Peyer's patch (tissue), 4 donors: Measurements from ENCODE around the gene CACNA1S. TPM values are rescaled to one million over a fixed set of nuclear protein-coding genes. Genes with fewer than 3 reads are reported as not detected.

Experiments
- DNase-seq, 3 donors: peaks; one replicate each; pipeline ENCODE4 v3.0.0-alpha.2; 2017 to 2019
- H3K27ac ChIP-seq, 4 donors: fragments of 200-600 bp; sonication (generic); one replicate each; pipeline ENCODE4 v1.5.1; 2016 to 2019
- H3K27me3 ChIP-seq, 2 donors: fragments of 200-600 bp; sonication (generic); one replicate each; pipeline ENCODE4 v1.5.1; 2019
- H3K36me3 ChIP-seq, 3 donors: fragments of 200-600 bp; sonication (generic); one replicate each; pipeline ENCODE4 v1.5.1; 2016 to 2019
- H3K4me1 ChIP-seq, 4 donors: fragments of 200-600 bp; sonication (generic); one replicate each; pipeline ENCODE4 v1.5.1; 2016 to 2019
- H3K4me3 ChIP-seq, 4 donors: fragments of 200-600 bp; sonication (generic); 1 replicate in 3 of 4; 2 replicates in 1 of 4; pipeline ENCODE4 v1.5.1; 2016 to 2019; ENCODE audit warnings: mild to moderate bottlenecking in 1 of 4
- H3K9me3 ChIP-seq, 4 donors: fragments of 200-600 bp; sonication (generic); one replicate each; pipeline ENCODE4 v1.5.1; 2016 to 2019; ENCODE audit warnings: mild to moderate bottlenecking in 1 of 4
- CTCF ChIP-seq, 6 experiments: fragments of 450-650 bp in 4 of 6; fragments of 200-600 bp in 2 of 6; sonication (generic) in 1 of 6; IDR thresholded peaks; one replicate each; pipeline ENCODE4 v1.5.1; 2017 to 2019; ENCODE audit warnings: antibody characterized with exemption in 6 of 6, mild to moderate bottlenecking in 3 of 6, moderate library complexity in 1 of 6
- POLR2A ChIP-seq, 2 donors: fragments of 450-650 bp; IDR thresholded peaks; one replicate each; pipeline ENCODE4 v1.5.1; 2017; ENCODE audit warnings: antibody characterized with exemption in 2 of 2, mild to moderate bottlenecking in 2 of 2, moderate library complexity in 2 of 2
- total RNA-seq, 4 donors: library from RNA; depleted of rRNA; stranded (reverse); fragments of >200 nt; gene quantifications; one replicate each; pipeline ENCODE4 v1.1.0, GENCODE V29; 2016

The CACNA1S gene
- total RNA-seq, 4 donors from 2014 or later: not detected

DNA sequence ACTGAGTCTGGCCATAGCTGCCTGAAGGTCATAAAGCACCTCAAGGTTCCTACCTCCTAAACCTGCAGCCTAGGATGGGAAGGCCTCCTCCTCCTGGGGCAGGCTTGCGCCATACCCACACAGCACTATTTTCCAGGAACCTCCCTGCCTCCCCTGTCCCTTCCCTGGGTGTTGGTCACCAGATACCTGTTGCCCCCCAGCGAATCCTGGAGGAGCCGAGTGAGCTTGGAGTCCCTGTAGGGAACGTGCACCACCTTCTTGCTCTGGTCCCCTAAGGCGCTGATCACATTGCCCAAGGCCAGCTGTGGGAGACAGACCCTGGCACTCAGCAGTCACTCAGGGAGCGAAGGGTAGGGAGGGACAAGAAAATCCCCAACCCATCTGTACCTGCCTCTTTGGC lies 108.1 kb downstream of the CACNA1S start:
- Histone ChIP-seq H3K27me3 (no peaks in the 10 kb centered on the region), H3K36me3 (no peaks in the 10 kb centered on the region), H3K9me3 (no peaks in the 10 kb centered on the region), H3K4me1 (peaks cover 0 to 4% (median 0%) of the 10 kb centered on the region in 4 donors), H3K4me3 (no peak overlapping the region), H3K27ac (no peak overlapping the region)
- DNase-seq: no peak
- no peak for TF ChIP-seq POLR2A (IDR thresholded peaks at IDR 0.05)
- TF ChIP-seq CTCF (IDR thresholded peaks at IDR 0.05): no peak

- Histone ChIP-seq H3K4me1 (peaks cover 0 to 4% (median 0%) of the 10 kb centered on the region in 4 donors), H3K36me3 (no peaks in the 10 kb centered on the region), H3K27ac (no peak overlapping the region), H3K4me3 (no peak overlapping the region), H3K27me3 (no peaks in the 10 kb centered on the region), H3K9me3 (no peaks in the 10 kb centered on the region)
- no peak for DNase-seq
- no peak for TF ChIP-seq CTCF (IDR thresholded peaks at IDR 0.05)
- no peak for TF ChIP-seq POLR2A (IDR thresholded peaks at IDR 0.05)
These were observed 109.7 kb downstream of the CACNA1S start for GRCh38 chr1:201002510-201002909.

GRCh38 chr1:201001962-201002361 lies 110.3 kb downstream of the CACNA1S start:
- TF ChIP-seq POLR2A (IDR thresholded peaks at IDR 0.05) (no peak), CTCF (IDR thresholded peaks at IDR 0.05) (no peak)
- Histone ChIP-seq H3K36me3 (no peaks in the 10 kb centered on the region), H3K27me3 (no peaks in the 10 kb centered on the region), H3K9me3 (no peaks in the 10 kb centered on the region), H3K4me1 (peaks cover 0 to 4% (median 0%) of the 10 kb centered on the region in 4 donors), H3K4me3 (no peak overlapping the region), H3K27ac (no peak overlapping the region)
- DNase-seq: no peak

DNA sequence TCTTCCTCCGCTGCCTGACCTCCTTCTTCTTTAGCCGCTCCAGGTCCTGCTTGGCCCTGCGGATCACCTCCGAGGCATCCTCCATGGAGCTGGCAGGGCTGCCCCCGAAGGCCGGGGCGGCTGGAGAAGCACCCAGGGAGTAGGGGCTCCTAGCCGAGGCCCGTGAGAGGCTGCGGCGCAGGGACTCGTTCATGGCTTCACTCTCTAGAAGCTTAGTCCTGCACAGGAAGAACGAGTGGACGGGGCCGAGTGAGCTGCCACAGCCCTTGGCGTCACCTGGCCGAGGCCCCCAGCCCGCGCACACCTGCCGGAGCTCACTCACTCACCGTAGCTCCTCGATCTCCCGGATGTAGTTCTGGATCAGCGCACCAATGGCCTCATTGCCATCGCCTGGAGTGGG lies 111.8 kb downstream of the CACNA1S start:
- Histone ChIP-seq H3K27me3 (no peaks in the 10 kb centered on the region), H3K4me1 (peaks cover 0 to 4% (median 0%) of the 10 kb centered on the region in 4 donors), H3K9me3 (no peaks in the 10 kb centered on the region), H3K27ac (no peak overlapping the region), H3K36me3 (no peaks in the 10 kb centered on the region), H3K4me3 (no peak overlapping the region)
- TF ChIP-seq POLR2A (IDR thresholded peaks at IDR 0.05) (no peak), CTCF (IDR thresholded peaks at IDR 0.05) (no peak)
- no peak for DNase-seq

- no peaks in the 10 kb centered on the region for H3K36me3 ChIP-seq
These were observed 112.6 kb downstream of the CACNA1S start for GRCh38 chr1:200999667-201000066.

More at GRCh38 chr1:200999667-201000066, 112.6 kb downstream of the CACNA1S start:
- Histone ChIP-seq H3K27ac (no peak overlapping the region), H3K9me3 (no peaks in the 10 kb centered on the region), H3K4me1 (peaks cover 0 to 4% (median 0%) of the 10 kb centered on the region in 4 donors), H3K4me3 (no peak overlapping the region), H3K27me3 (no peaks in the 10 kb centered on the region)
- DNase-seq: no peak
- TF ChIP-seq CTCF (IDR thresholded peaks at IDR 0.05) (no peak), POLR2A (IDR thresholded peaks at IDR 0.05) (no peak)
